ENCODE data around the gene ZNF813.
"Not testable (repeated sequence)": the region's sequence is repeated elsewhere in the genome, so short reads cannot be mapped to it uniquely, and the experiment has no call there.

ZNF813 gene

DNA sequence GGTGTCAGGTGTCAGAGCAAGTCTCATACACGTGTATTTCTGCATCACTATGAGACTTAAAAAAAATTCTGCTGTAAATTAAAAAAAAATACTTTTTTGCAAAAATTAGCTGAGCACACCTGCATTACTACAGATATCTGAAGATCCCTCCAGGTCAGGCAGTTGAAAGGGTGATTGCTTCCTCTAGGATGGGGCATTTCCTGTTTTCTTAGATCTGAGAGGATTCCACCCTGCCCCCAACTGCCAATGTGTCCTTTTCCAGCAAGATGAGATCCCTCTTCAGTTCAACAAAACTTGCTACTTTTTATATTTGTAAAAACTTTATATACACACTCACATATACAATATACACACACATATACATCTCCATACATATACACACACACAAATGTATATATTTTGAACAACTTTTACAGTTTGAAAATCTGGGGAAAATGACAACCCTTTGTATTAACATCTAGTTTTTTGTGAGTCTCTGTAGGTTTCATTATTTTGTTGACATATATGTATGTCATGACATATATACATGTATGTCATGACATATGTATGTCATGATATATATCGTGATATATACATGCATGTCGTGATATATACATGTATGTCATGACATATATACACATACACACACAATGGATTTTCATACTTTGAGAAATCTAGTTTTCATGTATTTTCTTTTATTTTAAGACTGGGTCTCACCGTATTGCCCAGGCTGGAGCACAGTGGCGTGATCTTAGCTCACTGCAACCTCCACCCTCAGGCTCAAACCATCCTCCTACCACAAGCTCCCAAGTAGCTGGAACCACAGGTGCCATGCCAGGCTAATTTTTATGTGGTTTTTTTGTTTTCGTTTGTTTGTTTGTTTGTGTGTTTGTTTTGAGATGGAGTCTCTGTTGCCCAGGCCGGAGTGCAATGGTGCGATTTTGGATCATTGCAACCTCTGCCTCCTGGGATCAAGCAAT is 17.8 kb downstream of the ZNF813 start:
- peaks cover 6% of the 10 kb centered on the region for H3K36me3 ChIP-seq
- no peak overlapping the region for H3K27ac ChIP-seq
- no peak overlapping the region for H3K4me3 ChIP-seq (ENCODE audit: low read depth, low read length)
- DNase-seq: no peak
- no peaks in the 10 kb centered on the region for H3K27me3 ChIP-seq (ENCODE audit: insufficient read depth, low read depth, severe bottlenecking)
- TF ChIP-seq CTCF (IDR thresholded peaks at IDR 0.05; ENCODE audit: low read depth, low read length): no peak
- no peaks in the 10 kb centered on the region for H3K9me3 ChIP-seq (ENCODE audit: severe bottlenecking)

DNA sequence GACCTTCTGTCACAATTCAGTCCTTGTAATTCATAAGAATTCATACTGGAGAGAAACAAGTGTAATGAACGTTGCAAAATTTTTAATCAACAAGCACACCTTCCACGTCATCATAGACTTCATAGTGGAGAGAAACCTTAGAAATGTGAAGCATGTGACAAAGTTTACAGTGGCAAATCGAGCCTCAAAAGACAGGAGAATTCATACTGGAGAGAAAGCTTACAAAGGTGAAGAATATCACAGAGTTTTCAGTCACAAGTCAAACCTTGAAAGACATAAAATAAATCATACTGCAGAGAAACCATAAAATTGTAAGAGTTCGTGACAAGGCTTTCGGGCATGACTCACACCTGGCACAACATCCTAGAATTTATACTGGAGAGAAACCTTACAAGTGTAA is 24.6 kb downstream of the ZNF813 start:
- H3K9me3 ChIP-seq (ENCODE audit: severe bottlenecking): peaks cover 2% of the 10 kb centered on the region
- H3K27ac ChIP-seq: no peak overlapping the region
- no peak for TF ChIP-seq CTCF (IDR thresholded peaks at IDR 0.05; ENCODE audit: low read depth, low read length)
- H3K4me3 ChIP-seq (ENCODE audit: low read depth, low read length): no peak overlapping the region
- no peaks in the 10 kb centered on the region for H3K27me3 ChIP-seq (ENCODE audit: insufficient read depth, low read depth, severe bottlenecking)
- peaks cover 6% of the 10 kb centered on the region; the same call in 1 of the 2 replicates for H3K36me3 ChIP-seq
- no peak for DNase-seq

DNA sequence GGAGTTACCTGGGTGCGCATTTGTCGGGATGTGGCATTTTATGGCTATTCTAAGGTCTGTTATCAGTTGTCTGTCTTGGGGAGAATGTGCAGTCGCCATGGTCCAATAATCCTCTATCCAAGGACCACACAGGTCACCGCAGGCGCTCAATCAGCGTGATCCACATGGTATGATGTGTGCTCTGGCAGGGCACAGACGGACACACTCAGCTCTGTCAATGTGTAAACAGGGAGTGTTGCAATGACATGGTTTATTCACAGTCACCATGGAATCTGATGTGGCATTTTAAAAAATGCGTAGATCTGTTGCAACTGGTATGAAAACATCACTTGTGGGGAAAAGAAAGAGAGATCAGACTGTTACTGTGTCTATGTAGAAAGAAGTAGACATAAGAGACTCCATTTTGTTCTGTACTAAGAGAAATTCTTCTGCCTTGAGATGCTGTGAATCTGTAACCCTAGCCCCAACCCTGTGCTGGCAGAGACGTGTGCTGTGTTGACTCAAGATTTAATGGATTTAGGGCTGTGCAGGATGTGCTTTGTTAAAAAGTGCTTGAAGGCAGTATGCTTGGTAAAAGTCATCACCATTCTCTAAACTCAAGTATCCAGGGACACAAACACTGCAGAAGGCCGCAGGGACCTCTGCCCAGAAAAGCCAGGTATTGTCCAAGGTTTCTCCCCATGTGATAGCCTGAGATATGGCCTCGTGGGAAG is 29.9 kb downstream of the ZNF813 start:
- peak overlapping the region; percentile 47 for H3K27ac ChIP-seq
- H3K9me3 ChIP-seq (ENCODE audit: severe bottlenecking); H3K4me3 ChIP-seq (ENCODE audit: low read depth, low read length); H3K27me3 ChIP-seq (ENCODE audit: insufficient read depth, low read depth, severe bottlenecking); H3K36me3 ChIP-seq; DNase-seq: not testable (repeated sequence)

DNA sequence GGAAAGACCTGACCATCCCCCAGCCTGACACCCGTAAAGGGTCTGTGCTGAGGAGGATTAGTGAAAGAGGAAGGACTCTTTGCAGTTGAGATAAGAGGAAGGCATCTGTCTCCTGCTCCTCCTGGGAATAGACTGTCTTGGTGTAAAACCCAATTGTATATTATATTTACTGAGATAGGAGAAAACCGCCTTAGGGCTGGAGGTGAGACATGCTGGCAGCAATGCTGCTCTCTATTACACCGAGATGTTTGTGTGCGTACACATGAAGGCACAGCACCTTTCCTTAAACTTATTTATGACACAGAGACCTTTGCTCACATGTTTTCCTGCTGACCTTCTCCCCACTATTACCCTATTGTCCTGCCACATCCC is 30.5 kb downstream of the ZNF813 start:
- not testable (repeated sequence) for H3K9me3 ChIP-seq (ENCODE audit: severe bottlenecking); H3K27me3 ChIP-seq (ENCODE audit: insufficient read depth, low read depth, severe bottlenecking); H3K4me3 ChIP-seq (ENCODE audit: low read depth, low read length); H3K36me3 ChIP-seq
- peak overlapping the region; percentile 47 for H3K27ac ChIP-seq
- peak; percentile 26 for DNase-seq

DNA sequence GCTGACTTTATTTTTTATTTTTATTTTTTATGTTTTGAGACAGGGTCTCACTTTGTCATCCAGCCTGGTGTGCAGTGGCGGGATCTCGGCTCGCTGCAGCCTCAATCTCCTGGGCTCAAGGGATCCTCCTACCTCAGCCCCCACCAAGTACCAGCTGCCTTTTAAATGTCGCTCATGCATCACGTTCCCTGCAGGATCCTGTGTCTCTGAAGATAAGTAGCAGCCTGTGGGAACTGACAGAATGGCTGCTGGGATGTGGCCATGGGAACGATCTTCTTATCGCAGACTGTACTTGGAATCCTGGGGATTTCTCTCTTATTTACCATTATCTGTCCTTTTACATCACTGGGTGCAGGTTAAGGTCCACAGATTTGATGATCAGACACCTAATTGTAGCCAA is 35.6 kb downstream of the ZNF813 start:
- not testable (repeated sequence) for H3K9me3 ChIP-seq (ENCODE audit: severe bottlenecking); H3K27me3 ChIP-seq (ENCODE audit: insufficient read depth, low read depth, severe bottlenecking); H3K36me3 ChIP-seq; H3K27ac ChIP-seq
- H3K4me3 ChIP-seq (ENCODE audit: low read depth, low read length): peak overlapping the region; percentile 29
- DNase-seq: peak; percentile 21

DNA sequence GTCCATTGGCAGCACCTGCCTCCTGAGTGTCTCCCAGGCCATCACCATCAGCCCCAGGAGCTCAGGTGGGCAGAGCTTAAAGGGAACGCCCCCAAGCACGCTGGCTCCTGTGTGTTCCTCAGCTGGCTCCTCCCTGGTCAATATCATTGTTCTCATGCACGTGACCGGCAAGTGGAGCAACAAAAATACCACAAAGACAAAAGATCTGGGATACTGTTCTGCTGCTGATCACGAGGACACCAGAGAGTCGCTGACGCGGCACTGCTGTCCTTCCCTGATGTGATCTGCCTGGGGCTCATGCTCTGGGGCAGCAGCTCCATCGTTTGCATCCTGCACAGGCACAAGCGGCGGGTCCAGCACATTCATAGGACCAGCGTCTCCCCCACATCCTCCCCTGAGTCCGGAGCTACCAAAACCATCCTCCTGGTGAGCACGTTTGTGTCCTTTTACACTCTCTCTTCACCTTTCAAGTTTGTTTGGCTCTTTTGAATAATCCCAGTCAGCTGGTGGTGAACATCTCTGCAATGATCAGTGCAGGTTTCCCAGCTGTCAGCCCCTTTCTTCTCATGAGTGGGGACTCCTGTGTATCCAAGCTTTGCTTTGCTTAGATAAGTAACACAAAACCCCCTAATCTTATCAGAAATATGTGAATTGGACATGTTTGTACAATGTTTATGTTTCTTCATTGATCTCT is 36.3 kb downstream of the ZNF813 start:
- peak overlapping the region; percentile 29 for H3K4me3 ChIP-seq (ENCODE audit: low read depth, low read length)
- not testable (repeated sequence) for H3K9me3 ChIP-seq (ENCODE audit: severe bottlenecking); DNase-seq; H3K27ac ChIP-seq; H3K27me3 ChIP-seq (ENCODE audit: insufficient read depth, low read depth, severe bottlenecking); H3K36me3 ChIP-seq

- DNase-seq; H3K9me3 ChIP-seq (ENCODE audit: severe bottlenecking); H3K36me3 ChIP-seq; H3K4me3 ChIP-seq (ENCODE audit: low read depth, low read length); H3K27ac ChIP-seq; H3K27me3 ChIP-seq (ENCODE audit: insufficient read depth, low read depth, severe bottlenecking): not testable (repeated sequence)
Observed at GRCh38 chr19:53504365-53504703, 36.8 kb downstream of the ZNF813 start.

DNA sequence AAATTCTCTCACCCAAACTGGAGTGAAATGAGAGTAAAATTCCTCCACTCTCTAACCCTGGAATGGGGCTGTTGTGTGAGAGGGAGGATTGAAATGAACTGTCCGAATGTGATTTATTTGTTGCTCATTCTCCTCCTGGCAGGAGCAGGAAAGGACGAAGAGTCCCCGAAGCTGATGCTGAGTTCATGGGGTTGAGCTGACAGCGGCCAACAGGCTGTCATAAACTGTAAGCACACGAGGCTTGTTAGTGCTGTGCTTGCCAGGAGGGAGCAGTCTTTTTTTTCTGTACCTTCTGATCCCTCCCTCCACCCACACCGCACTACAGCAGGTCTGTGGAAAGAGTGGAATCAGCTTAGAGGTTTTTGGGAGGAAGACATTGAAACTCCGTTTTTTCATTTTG is 37.4 kb downstream of the ZNF813 start:
- Histone ChIP-seq H3K27me3 (ENCODE audit: insufficient read depth, low read depth, severe bottlenecking) (peaks cover 3% of the 10 kb centered on the region), H3K4me3 (ENCODE audit: low read depth, low read length) (no peak overlapping the region), H3K36me3 (no peaks in the 10 kb centered on the region), H3K27ac (no peak overlapping the region), H3K9me3 (ENCODE audit: severe bottlenecking) (no peaks in the 10 kb centered on the region)
- DNase-seq: no peak
- no peak for TF ChIP-seq CTCF (IDR thresholded peaks at IDR 0.05; ENCODE audit: low read depth, low read length)

Data from WERI-Rb-1 (cell line).